Epithelial cell of esophagus (primary cell): Measurements from ENCODE around the gene ASTN2.

Experiments used
- DNase-seq: peaks from one replicate; pipeline ENCODE4 v3.0.0; 2010; ENCODE audit warnings: low read depth
- H3K4me3 ChIP-seq: 2 replicates; pipeline ENCODE4 v1.5.1; 2011; ENCODE audit warnings: mild to moderate bottlenecking, low read length, control low read depth
- CTCF ChIP-seq: IDR thresholded peaks from 2 replicates; pipeline ENCODE4 v1.5.1; 2011; ENCODE audit warnings: low read depth, mild to moderate bottlenecking, low read length, control low read depth, inconsistent platforms; ENCODE audit not compliant: insufficient read depth; ENCODE audit errors: missing control alignments

ASTN2 gene

GRCh38 chr9:116558818-116559540 is 855.9 kb downstream of the ASTN2 start:
- no peak overlapping the region for H3K4me3 ChIP-seq
- TF ChIP-seq CTCF, result no peak
- no peak for DNase-seq

GRCh38 chr9:116558035-116558434 is 856.8 kb downstream of the ASTN2 start:
- TF ChIP-seq CTCF, result no peak
- DNase-seq, result no peak
- no peak overlapping the region for H3K4me3 ChIP-seq

- no peak for DNase-seq
- TF ChIP-seq CTCF, result no peak
Measured at GRCh38 chr9:116555556-116556155, 859.2 kb downstream of the ASTN2 start.

GRCh38 chr9:116555119-116555518 is 859.7 kb downstream of the ASTN2 start:
- DNase-seq, result no peak
- H3K4me3 ChIP-seq, result no peak overlapping the region
- TF ChIP-seq CTCF, result no peak

More at GRCh38 chr9:116555556-116556155, 859.2 kb downstream of the ASTN2 start:
- no peak overlapping the region for H3K4me3 ChIP-seq

- DNase-seq, result no peak
- no peak overlapping the region for H3K4me3 ChIP-seq
- no peak for TF ChIP-seq CTCF
Measured at GRCh38 chr9:116550696-116551436, 864.0 kb downstream of the ASTN2 start.

GRCh38 chr9:116549786-116550660 is 864.8 kb downstream of the ASTN2 start:
- DNase-seq, result no peak
- TF ChIP-seq CTCF, result no peak
- H3K4me3 ChIP-seq, result no peak overlapping the region
